Measurements from ENCODE around the gene PLXNA4. TPM values are rescaled to one million over a fixed set of nuclear protein-coding genes. Genes with fewer than 3 reads are reported as not detected.
"Not testable (repeated sequence)": the region's sequence is repeated elsewhere in the genome, so short reads cannot be mapped to it uniquely, and the experiment has no call there.

PLXNA4 gene
- total and polyA plus RNA-seq, 2 donors from 2014 or later, result 0.17 to 3.5 TPM

GRCh38 chr7:132176719-132177118 is 399.6 kb downstream of the PLXNA4 start:
- Histone ChIP-seq H3K4me3 (ENCODE audit: low read length in 3 of 3) (peak overlapping the region in 1 of 3 donors; percentile 1), H3K9ac (ENCODE audit: low read length in 3 of 3) (no peak overlapping the region), H3K9me3 (ENCODE audit: control insufficient read depth in 2 of 3, insufficient read depth in 1 of 3, low read length in 3 of 3) (no peaks in the 10 kb centered on the region), H3K4me1 (ENCODE audit: control insufficient read depth in 2 of 3, insufficient read depth in 2 of 3, low read depth in 1 of 3, low read length in 3 of 3) (no peaks in the 10 kb centered on the region), H3K36me3 (ENCODE audit: control insufficient read depth in 2 of 3, insufficient read depth in 3 of 3, low read length in 3 of 3) (peaks cover 0 to 8% (median 0%) of the 10 kb centered on the region in 3 donors), H3K27me3 (ENCODE audit: control insufficient read depth, insufficient read depth, low read length) (no peaks in the 10 kb centered on the region), H3K27ac (ENCODE audit: low read depth in 2 of 2, low read length in 2 of 2) (no peak overlapping the region)
- FAIRE-seq, result no peak
- intact Hi-C loops (cut with DNase I), result no loop called here
- TF ChIP-seq CTCF (IDR thresholded peaks at IDR 0.05; ENCODE audit: borderline replicate concordance, extremely low read depth, insufficient read depth), result no peak
- no peak for DNase-seq

- Histone ChIP-seq H3K9me3 (ENCODE audit: control insufficient read depth in 2 of 3, insufficient read depth in 1 of 3, low read length in 3 of 3) (no peaks in the 10 kb centered on the region), H3K4me1 (ENCODE audit: control insufficient read depth in 2 of 3, insufficient read depth in 2 of 3, low read depth in 1 of 3, low read length in 3 of 3) (no peaks in the 10 kb centered on the region), H3K36me3 (ENCODE audit: control insufficient read depth in 2 of 3, insufficient read depth in 3 of 3, low read length in 3 of 3) (peaks cover 0 to under 1% (median 0%) of the 10 kb centered on the region in 3 donors), H3K27me3 (ENCODE audit: control insufficient read depth, insufficient read depth, low read length) (no peaks in the 10 kb centered on the region), H3K9ac (ENCODE audit: low read length in 3 of 3) (no peak overlapping the region), H3K4me3 (ENCODE audit: low read length in 3 of 3) (no peak overlapping the region), H3K27ac (ENCODE audit: low read depth in 2 of 2, low read length in 2 of 2) (no peak overlapping the region)
- intact Hi-C loops (cut with DNase I), result no loop called here
- no peak for FAIRE-seq
- TF ChIP-seq CTCF (IDR thresholded peaks at IDR 0.05; ENCODE audit: borderline replicate concordance, extremely low read depth, insufficient read depth), result no peak
- DNase-seq, result no peak
These were observed 405.1 kb downstream of the PLXNA4 start for GRCh38 chr7:132171130-132171576.

DNA sequence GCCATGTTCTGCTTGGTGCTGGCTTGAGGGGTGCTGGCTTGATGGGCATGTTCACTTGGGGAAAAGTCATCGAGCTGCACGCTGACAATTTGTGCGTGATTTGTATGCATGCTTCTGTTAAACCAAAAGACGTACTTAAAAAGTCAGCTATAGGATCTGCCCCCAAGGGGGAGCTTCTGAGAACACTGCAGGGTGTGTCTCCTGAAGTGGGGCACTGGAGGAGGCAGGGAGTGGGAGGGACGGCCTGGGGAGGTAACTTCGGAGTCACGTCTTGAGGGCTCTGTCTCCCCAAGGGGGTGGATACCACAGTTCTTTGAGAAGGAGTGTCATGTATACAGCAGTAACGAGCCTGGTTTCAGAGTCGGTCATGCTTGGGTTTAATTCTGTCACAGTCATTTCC is 406.5 kb downstream of the PLXNA4 start:
- FAIRE-seq (no peak), DNase-seq (no peak)
- H3K4me3 ChIP-seq (ENCODE audit: low read length in 3 of 3), result no peak overlapping the region
- H3K27ac ChIP-seq (ENCODE audit: low read depth in 2 of 2, low read length in 2 of 2), result no peak overlapping the region
- no peaks in the 10 kb centered on the region for H3K9me3 ChIP-seq (ENCODE audit: control insufficient read depth in 2 of 3, insufficient read depth in 1 of 3, low read length in 3 of 3)
- H3K27me3 ChIP-seq (ENCODE audit: control insufficient read depth, insufficient read depth, low read length), result no peaks in the 10 kb centered on the region
- intact Hi-C loops (cut with DNase I), result no loop called here
- H3K36me3 ChIP-seq (ENCODE audit: control insufficient read depth in 2 of 3, insufficient read depth in 3 of 3, low read length in 3 of 3), result no peaks in the 10 kb centered on the region
- no peaks in the 10 kb centered on the region for H3K4me1 ChIP-seq (ENCODE audit: control insufficient read depth in 2 of 3, insufficient read depth in 2 of 3, low read depth in 1 of 3, low read length in 3 of 3)
- TF ChIP-seq CTCF (IDR thresholded peaks at IDR 0.05; ENCODE audit: borderline replicate concordance, extremely low read depth, insufficient read depth), result no peak
- no peak overlapping the region for H3K9ac ChIP-seq (ENCODE audit: low read length in 3 of 3)

GRCh38 chr7:132168239-132168638 is 408.0 kb downstream of the PLXNA4 start:
- Histone ChIP-seq H3K36me3 (ENCODE audit: control insufficient read depth in 2 of 3, insufficient read depth in 3 of 3, low read length in 3 of 3) (no peaks in the 10 kb centered on the region), H3K4me3 (ENCODE audit: low read length in 3 of 3) (no peak overlapping the region), H3K27me3 (ENCODE audit: control insufficient read depth, insufficient read depth, low read length) (no peaks in the 10 kb centered on the region), H3K27ac (ENCODE audit: low read depth in 2 of 2, low read length in 2 of 2) (no peak overlapping the region), H3K4me1 (ENCODE audit: control insufficient read depth in 2 of 3, insufficient read depth in 2 of 3, low read depth in 1 of 3, low read length in 3 of 3) (no peaks in the 10 kb centered on the region), H3K9me3 (ENCODE audit: control insufficient read depth in 2 of 3, insufficient read depth in 1 of 3, low read length in 3 of 3) (no peaks in the 10 kb centered on the region), H3K9ac (ENCODE audit: low read length in 3 of 3) (no peak overlapping the region)
- FAIRE-seq (no peak), DNase-seq (no peak)
- intact Hi-C loops (cut with DNase I), result no loop called here
- TF ChIP-seq CTCF (IDR thresholded peaks at IDR 0.05; ENCODE audit: borderline replicate concordance, extremely low read depth, insufficient read depth), result no peak

DNA sequence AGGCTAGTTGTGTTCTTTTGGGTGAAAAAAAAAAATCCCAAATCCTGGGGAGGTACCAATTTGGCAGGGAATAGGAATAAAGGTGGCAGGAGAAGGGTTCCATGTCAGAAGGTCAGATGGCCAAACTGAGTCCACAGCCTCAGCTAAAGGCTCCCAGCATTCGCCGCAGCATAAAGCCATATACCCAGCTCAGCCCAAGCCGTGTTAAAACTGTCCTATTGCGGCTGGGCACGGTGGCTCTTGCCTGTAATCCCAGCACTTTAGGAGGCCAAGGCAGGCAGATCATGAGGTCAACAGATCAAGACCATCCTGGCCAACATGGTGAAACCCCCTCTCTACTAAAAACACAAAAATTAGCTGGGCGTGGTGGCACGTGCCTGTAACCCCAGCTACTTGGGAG is 410.6 kb downstream of the PLXNA4 start:
- DNase-seq; H3K4me1 ChIP-seq (ENCODE audit: control insufficient read depth in 2 of 3, insufficient read depth in 2 of 3, low read depth in 1 of 3, low read length in 3 of 3); intact Hi-C loops (cut with DNase I); H3K4me3 ChIP-seq (ENCODE audit: low read length in 3 of 3); H3K36me3 ChIP-seq (ENCODE audit: control insufficient read depth in 2 of 3, insufficient read depth in 3 of 3, low read length in 3 of 3); H3K27me3 ChIP-seq (ENCODE audit: control insufficient read depth, insufficient read depth, low read length); H3K9me3 ChIP-seq (ENCODE audit: control insufficient read depth in 2 of 3, insufficient read depth in 1 of 3, low read length in 3 of 3); FAIRE-seq; H3K9ac ChIP-seq (ENCODE audit: low read length in 3 of 3); H3K27ac ChIP-seq (ENCODE audit: low read depth in 2 of 2, low read length in 2 of 2): not testable (repeated sequence)
